GM18511 (cell line): ENCODE measurements around the gene CAMTA1.
"Not testable (repeated sequence)": the region's sequence is repeated elsewhere in the genome, so short reads cannot be mapped to it uniquely, and the experiment has no call there.

Experiments used
- ATAC-seq: cut with Tn5 transposase; IDR thresholded peaks from one replicate; pipeline ENCODE4 v1.9.1; 2021; ENCODE audit warnings: mild to moderate bottlenecking, moderate library complexity; ENCODE audit not compliant: unreplicated experiment

Gene CAMTA1

DNA sequence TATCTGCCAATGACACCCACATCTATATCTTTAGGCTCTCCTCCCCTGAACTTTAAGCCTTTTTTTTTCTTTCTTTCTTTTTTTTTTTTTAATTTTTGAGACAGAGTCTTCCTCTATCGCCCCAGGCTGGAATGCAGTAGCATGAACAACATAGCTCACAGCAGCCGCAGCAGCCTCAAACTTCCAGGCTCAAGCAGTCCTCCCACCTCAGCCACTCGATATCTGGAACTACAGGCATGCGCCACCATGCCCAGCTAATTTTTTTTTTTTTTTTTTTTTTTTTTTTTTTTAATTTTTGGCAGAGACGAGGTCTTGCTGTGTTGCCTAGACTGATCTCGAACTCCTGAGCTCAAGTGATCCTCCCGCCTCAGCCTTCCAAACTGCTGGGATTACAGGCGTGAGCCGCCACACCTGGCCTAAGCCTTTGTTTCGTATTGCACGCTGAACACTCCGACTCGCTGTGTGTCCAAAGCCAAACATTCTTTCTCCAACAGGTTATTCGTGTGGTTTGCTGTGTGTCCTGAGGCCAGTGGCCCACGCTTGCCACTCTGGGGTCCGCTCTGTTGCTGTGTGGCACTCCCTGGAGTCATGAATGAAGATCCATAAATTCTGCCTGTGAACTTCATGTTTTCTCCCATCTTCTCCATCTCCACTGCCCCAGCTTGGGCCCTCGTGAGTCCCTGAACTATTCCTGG is 119.4 kb downstream of the CAMTA1 start:
- ATAC-seq = no peak

DNA sequence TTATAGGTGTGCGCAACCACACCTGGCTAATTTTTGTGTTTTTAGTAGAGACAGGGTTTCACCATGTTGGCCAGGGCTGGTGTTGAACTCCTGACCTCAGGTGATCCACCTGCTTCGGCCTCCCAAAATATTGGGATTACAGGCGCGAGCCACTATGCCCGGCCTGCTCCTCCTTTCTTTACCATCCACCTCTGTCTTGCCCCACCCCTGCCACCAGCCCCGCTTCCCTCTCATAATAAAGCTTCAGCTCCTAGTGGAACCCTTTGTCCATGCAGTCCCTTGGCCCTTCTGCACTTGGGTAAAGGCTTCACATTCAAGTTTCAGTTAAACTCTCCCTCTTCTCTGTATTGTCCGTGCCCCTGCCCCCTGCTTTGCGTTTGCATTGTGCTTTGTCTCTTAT is 120.1 kb downstream of the CAMTA1 start:
- ATAC-seq = no peak

DNA sequence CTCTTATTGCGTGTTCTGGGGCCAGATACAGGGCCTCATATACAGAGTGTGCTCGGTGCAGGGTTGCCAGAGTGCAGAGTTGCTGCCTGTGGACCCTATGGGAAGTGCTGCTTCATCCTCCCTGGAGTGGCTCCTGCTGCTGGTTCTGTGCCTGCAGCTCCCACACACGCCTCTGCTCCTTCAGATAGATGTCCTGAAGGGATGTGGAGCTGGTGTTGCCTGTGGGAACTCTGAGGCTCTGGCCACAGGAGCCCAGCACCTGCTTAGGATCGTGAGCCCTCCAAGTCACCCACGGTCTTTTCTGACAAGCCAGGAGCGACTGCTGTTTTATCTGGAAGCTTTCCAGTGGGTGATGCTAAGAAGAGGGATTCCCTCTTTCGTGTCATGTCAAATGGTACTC is 120.5 kb downstream of the CAMTA1 start:
- no peak for ATAC-seq

DNA sequence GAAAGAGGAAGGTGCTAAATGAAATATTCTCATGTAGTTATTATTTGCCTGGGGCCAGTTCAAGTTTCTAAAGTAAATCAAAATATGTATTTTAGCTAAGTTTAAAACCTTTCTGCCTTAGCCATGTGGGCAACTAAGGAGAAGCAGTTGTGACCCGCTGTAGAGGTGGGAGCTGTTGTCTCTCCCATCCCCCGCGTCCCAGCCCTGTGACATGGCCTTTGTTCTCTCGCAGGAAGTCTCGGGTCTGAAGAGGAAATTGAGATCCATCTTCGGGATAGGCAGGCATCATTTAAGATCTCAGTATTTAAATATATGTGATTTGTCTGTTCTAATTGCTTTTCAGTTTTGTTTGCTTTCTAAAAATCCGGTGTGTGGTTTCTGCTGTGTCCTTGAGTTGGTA is 121.5 kb downstream of the CAMTA1 start:
- no peak for ATAC-seq

DNA sequence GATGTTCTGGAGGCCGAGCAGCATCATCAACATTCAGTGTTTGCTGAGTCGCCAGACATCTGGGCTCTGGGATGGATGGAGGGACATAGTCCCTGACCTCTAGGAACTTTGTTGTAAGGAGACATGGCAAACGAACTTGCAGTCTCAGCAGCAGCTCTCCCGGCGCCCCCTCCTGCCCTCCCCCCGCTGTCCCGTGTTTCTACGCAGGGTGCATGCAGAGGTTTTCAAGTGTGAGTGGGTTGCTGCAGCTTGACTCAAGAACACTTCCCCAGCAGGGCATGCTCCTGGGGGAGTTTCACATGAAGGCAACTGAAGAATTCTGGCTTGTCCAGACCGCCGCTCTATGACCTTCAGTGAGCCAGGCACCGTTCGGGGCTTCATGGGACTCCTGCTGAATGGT is 121.9 kb downstream of the CAMTA1 start:
- no peak for ATAC-seq

DNA sequence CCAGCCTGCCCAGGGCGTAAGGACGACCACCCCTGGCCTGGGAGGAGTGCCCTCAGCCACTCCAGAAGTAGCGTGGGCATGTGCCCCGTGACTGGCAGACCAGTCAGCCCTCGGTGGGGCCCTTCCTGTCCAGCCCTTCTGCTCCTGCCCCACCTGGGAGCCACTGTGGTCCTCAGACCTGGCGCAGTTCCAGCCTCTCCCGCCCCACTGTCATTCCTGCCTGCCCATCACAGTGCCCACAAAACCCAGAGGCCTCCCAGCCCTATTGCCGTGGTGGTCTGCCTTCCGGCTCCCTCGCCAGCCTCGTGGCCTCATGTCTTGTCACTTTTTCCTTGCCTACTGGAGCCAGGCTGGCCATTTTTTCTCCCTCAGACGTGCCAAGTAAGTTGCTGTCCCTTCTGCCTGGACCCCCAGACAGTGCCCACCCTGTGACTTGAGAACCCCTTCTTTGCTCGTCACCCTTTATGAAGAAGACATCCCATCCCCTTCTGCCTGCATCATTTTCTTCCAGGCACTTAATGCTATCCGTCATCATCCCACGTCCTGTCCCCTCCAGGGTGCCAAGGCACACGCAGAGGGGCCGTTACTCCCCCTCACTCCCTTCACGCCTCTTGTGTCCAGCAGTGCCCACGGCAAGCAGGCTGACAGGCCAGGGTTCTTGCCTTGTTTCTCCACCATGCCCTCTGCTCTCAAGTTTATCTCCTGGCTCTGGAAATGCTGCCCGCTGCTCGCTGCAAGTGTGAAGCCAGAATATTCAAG is 122.6 kb downstream of the CAMTA1 start:
- no peak for ATAC-seq

DNA sequence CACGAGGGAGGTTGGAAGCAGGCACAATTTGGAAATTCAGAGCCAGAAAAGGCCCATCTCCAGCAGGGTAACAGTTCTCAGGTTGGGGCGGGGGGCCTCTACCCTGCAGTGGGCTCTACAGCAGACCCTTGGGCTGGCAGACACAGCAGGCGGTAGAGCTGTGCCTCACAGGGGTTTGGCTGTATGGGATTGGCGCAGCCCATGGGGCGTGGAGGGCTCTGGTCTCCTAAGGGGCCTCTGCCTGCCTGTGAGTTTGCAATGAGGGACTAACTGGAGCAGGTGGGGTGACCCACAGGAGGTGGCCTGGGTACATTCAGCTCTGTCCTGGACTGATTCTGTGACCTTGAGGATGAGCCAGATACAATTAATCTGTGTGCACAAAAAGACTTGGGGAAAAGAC is 124.1 kb downstream of the CAMTA1 start:
- no peak for ATAC-seq

DNA sequence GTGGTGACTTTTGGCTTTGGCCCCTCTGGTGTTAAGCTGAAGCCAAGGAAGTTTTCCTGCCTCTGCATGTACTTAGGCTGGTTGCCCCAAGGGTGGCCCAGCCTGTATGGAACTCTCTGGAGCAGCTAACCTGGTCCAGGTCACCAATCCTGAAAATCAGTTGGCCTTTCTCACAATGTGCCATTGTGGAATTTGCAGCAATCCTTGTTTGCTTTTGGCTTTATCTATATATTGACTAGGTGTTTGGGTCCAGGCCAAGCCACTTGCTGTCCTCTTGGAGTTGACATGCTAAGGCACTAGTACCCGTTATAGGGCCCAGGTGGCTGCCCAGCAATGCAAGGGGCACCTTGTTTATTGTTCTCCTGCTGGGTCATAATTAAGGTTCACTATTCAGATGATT is 124.6 kb downstream of the CAMTA1 start:
- ATAC-seq = no peak

DNA sequence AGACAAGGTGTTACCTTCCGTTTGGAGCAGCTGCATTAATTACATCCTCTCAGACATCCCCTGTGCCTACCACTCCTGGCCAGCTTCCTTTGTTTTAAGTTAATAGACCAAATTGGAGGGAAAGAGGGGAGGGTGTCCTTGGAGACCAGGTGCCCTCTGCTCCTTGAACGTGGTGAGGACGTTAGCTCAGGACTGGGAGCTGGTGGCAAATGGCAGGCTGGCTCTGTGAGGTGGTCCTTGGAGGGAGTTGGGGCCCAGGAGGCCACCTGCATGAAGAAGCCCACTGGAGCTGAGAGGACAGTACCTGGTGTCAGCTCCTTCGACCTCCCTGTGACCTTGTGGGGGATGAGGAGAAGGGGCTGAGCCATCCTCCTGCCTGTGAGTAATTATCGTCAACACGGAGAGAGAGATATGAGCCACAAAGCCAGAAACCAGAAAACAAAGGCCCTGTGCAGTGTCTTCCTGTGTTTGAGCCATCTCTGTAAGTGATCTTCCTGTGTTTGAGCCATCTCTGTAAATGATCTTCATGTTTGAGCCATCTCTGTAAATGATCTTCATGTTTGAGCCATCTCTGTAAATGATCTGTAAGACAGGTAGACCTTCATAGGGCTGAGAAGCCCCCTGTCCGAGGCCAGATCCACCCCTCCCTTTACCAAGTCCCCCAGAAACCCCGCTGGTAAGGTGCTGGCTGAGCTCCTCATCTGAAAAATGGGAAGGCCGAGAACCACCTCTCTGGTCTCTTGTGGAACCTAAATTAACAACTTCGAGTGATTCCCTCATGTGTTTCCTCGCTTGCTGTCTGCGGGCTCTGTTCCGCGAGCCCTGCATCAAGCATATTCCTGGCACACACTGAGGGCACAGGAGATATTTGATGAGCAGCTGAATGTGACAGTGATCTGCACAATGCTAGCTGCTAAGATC is 126.0 kb downstream of the CAMTA1 start:
- no peak for ATAC-seq

DNA sequence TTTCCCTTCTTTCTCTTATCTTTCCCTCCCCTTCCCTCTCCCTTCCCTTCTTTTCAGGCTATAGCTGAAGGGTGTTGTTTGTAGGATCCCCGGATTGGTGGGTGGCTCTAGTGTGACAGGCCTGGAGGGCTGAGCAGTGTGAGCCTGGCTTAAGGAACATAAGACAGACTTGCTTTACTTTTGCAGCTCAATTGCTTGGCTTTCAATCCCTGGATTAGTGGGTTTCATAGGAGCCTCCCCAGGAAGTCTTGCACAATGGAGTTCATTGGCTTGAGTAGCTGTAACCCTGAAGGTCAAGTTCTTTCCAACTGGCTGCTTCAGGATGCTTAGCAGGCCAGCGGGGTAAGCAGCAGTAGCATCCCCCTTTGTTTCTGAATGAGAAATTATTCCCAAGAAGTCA is 126.7 kb downstream of the CAMTA1 start:
- ATAC-seq = no peak

DNA sequence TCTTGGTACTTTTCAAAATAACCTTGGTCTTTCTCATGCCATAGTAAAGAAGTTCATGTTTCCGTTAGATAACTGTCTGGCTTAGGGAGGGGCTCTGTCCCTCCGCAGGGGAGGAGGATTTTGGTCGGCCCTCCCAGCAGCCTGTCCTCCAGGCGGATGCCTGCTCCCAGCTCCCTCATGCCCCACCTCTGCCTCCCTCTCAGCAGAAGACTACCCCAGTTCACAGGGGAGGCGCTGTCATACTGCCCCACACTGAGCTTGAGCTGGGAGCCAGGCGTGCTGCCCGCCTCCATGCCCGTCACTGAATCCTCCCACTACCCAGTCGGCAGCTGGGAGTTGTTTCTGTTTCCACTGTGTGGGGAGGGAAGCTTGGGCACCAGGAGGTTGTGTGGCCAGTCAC is 127.3 kb downstream of the CAMTA1 start:
- no peak for ATAC-seq

DNA sequence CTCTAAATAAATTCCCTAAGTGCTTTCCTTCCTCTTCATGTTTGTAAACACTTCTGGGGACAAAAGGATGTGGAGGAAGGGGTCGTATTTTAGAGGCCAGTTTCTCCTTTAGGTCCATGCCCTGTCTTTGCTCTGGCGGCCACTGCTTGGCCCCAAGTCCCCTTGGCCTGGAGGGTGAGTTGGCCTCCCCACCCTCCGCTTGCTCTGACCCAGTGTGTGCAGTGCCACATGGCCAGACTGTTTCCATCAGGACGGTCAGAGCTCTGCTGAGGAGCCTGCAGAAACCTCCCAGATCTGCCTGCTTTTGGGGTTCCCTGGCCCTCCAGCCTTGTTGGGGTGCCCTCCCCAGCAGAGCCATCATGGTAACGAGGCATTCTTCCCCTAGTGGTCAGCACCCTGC is 127.8 kb downstream of the CAMTA1 start:
- no peak for ATAC-seq

DNA sequence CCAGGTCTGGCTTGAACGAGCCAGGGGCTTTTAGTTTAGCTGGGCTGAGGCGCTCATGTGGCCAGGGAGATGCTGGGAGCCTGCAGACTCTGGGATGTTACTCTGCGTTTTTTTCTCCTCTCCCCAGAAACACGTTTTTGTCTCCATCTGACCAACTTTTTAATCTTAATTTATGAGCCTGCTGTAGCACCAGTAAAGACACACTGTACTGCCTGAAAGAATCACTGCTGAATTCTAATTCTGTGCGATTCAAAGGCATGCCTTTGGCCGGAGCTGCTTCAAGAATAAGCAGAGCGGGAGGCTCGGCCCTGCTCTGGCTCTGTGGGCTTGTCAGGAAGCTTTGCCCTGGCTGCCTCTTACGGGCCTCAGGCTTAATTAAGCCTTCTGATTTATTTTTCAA is 129.5 kb downstream of the CAMTA1 start:
- no peak for ATAC-seq

DNA sequence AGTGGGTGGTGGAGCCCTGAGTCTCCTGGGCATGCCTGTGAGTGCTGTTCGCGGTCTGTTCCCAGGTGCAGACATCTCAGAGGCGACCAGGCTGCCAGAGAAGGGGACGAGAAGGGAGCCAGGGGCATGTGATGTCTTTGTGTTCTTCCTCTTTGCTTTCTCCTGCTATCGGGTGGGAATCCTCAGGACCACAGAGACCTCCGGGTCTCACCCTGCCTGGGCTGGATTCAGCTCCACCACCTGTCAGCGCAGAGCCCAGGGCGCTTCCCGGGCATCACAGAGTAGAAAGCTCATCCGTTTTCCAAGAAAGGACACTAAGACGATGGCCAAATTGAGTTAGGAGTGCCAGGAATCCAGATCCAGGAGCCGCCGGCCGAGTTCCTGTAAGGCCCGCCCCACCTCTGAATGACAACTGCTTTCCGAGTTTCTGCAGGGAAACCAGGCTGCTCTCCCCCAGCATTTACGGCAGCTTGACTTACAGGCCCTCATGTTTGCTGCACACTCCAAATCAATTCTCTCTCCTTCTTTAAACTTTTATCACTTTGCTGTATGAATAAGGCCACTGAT is 130.8 kb downstream of the CAMTA1 start:
- ATAC-seq = no peak

DNA sequence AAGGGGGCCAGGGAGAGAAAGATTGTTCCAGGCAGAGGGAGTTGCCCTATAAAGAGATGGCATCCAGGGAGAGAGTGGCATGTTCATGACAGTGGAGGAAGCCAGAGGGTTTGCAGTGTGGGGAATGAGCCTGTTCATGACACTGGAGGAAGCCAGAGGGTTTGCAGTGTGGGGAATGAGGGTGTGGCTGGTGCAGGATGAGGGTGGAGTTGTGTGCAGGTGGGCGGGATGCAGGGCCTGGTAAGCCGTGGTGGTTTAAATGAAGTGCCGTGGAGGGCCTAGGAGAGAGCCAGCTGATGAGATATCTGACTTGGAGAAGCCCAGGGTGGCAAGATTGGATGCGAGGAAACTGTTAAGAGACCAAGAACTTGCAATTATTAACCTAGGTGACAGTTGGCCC is 131.8 kb downstream of the CAMTA1 start:
- ATAC-seq = no peak

DNA sequence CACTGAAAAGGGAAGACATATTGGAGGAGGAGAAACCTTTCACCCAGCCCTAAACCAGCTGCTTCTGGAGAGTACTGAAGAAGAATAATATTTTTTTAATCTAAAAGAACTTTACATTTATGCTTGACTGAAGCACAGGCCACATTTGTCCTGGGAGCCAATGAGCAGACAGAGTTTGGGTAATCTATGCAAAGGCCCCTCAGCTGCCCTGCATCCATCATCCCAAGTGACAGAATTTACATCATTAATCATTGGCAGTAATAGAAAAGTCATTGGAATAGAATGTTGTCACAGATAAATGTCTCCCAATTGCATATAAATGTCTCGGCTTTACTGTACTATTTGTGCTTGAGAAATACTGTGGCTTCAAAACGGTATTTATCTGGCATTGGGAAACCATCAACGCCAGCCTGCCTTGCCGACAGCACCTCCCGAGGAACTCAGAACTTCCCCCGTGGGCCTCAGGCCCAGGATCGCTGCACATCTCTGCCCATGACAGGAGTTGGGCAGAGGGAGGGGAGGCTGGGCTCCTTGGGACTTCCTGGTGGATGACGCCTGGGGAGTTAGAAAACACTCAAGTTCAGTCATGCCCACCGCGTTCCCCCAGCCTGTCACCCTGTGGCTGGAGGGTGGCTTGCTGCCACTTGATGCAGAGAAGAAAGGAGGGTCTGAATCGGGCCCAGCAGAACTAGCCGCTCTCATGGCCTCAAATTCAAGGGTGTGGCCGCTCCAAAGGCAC is 133.1 kb downstream of the CAMTA1 start:
- no peak for ATAC-seq

DNA sequence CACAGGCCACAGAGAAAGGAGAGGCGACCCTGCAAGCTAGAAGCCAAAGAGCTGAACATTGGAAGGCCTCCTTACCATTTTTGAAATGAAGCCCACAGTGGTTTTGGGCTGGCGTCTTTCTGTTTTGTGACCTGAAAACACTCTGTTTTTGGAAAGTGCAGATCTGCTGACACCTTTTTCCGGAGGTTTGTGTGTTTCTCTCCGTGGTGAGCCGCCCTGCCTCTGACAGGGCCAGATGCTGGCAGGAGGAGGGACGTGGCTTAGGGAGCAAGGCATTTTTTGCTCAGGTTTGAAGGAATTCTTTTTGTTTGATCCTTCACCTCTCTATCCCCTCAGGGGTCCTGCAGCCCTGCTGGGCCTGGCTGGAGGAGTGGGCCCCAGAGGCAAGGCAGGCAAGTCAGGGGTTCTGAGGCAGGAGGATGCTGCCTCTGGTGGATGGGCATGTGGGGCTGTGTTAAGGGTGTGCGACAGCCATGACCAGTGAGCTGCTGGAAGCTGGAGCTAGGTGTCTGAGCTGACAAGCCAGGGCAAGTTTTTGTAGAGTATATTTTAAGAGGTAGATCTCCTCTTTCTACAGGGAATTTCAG is 133.8 kb downstream of the CAMTA1 start:
- ATAC-seq = no peak

DNA sequence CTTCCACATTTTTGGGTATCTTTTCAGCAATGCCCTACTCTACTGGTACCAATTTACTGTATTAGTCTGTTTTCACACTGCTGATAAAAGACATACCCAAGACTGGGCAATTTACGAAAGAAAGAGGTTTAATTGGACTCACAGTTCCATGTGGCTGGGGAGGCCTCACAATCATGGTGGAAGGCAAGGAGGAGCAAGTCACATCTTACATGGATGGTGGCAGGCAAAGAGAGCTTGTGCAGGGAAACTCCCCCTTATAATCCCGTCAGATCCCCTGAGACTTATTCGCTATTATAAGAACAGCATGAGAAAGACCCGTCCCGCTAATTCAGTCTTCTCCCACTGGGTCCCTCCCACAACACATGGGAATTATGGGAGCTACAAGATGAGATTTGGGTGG is 136.3 kb downstream of the CAMTA1 start:
- ATAC-seq = not testable (repeated sequence)

DNA sequence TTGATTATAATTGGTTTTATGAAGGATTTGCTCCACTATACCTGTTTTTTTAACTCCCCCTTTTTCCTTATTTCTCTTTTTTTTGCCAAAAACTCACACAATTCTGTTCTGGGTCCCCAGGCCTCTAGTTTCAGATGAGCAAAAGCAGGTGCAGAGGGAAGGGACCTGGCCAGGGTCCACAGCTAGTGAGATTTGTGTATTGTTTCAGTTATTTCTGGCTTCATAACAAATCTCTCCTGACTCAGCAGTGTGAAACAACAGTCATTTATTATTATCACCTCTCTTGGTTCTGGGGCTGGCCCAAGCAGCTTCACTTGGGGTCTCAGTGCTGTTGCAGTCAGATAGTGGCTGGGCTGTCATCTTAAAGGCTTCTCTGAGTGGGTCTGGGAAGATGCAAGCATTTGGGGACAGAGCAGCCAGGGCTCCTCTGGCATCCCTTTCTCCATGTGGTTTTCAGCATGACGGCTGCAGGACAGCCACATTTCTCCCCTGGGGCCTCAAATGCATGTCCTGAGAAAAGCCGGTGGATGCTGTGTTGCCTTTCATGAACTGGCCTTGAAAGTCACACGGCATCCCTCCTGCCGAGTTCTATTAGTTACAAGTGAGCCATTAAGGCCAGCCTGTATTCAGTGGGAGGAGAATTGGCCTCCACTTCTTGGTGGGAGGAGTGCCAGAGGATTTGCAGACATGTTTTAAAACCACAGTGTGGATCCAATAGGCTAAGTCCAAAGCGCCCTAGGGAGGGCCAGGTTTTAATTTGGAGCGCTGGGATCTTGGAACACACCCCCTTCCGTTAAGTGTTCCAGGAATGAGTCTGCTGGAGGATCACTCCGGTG is 137.1 kb downstream of the CAMTA1 start:
- ATAC-seq = no peak
